NB4 (cell line): ENCODE data around the gene CAMK2N1.

Experiments used
- DNase-seq: peaks from one replicate; pipeline ENCODE4 v3.0.0; 2010; ENCODE audit warnings: low read depth
- H3K4me3 ChIP-seq: one replicate; pipeline ENCODE4 v1.5.1; 2011; ENCODE audit warnings: mild to moderate bottlenecking, low read depth, low read length, moderate library complexity
- MYC ChIP-seq: IDR thresholded peaks from 2 replicates; pipeline ENCODE4 v1.6.1; 2011; ENCODE audit warnings: low read depth, low read length
- POLR2A ChIP-seq: IDR thresholded peaks from 2 replicates; pipeline ENCODE4 v1.6.1; 2011; ENCODE audit warnings: mild to moderate bottlenecking; ENCODE audit not compliant: insufficient read length; ENCODE audit errors: extremely low read depth
- TF ChIP-seq, protein P1 (sequence below): IDR thresholded peaks from one replicate; pipeline ENCODE4 v1.5.1; 2012; ENCODE audit warnings: low read depth, low read length
- TF ChIP-seq, protein P2 (sequence below): IDR thresholded peaks from 2 replicates; pipeline ENCODE4 v1.6.1; 2011; ENCODE audit warnings: low read depth, low read length

The CAMK2N1 gene

GRCh38 chr1:20477348-20478056 is 8.5 kb downstream of the CAMK2N1 start:
- DNase-seq, result no peak
- H3K4me3 ChIP-seq, result no peak overlapping the region
- TF ChIP-seq MYC (no peak), POLR2A (no peak)
- TF ChIP-seq, protein P1, sequence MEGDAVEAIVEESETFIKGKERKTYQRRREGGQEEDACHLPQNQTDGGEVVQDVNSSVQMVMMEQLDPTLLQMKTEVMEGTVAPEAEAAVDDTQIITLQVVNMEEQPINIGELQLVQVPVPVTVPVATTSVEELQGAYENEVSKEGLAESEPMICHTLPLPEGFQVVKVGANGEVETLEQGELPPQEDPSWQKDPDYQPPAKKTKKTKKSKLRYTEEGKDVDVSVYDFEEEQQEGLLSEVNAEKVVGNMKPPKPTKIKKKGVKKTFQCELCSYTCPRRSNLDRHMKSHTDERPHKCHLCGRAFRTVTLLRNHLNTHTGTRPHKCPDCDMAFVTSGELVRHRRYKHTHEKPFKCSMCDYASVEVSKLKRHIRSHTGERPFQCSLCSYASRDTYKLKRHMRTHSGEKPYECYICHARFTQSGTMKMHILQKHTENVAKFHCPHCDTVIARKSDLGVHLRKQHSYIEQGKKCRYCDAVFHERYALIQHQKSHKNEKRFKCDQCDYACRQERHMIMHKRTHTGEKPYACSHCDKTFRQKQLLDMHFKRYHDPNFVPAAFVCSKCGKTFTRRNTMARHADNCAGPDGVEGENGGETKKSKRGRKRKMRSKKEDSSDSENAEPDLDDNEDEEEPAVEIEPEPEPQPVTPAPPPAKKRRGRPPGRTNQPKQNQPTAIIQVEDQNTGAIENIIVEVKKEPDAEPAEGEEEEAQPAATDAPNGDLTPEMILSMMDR, result no peak
- TF ChIP-seq, protein P2, sequence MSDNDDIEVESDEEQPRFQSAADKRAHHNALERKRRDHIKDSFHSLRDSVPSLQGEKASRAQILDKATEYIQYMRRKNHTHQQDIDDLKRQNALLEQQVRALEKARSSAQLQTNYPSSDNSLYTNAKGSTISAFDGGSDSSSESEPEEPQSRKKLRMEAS, result no peak

GRCh38 chr1:20476265-20477038 is 9.6 kb downstream of the CAMK2N1 start:
- DNase-seq, result no peak
- TF ChIP-seq POLR2A (no peak), MYC (no peak)
- TF ChIP-seq, protein P2, result no peak
- TF ChIP-seq, protein P1, result no peak
- H3K4me3 ChIP-seq, result no peak overlapping the region

DNA sequence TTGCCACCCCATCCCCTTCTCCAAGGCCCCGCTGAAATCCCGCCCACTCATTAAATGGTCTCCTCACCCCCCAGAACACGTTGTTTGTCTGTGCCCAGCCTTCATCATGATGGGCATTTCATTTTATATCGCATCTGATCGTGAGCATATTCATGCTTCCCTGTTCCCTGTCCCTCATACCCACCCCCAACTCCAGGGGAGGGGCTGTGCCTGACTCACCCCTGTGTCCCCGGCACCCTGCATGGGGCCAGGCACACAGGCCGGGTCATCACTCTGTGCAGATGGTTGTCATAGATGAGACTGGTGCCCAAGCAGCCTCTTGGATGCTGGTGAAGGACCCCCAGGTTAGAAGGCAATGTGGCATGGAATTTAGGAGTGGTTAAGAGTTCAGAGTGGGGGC is 11.0 kb downstream of the CAMK2N1 start:
- TF ChIP-seq MYC (no peak), POLR2A (no peak)
- TF ChIP-seq, protein P2, result no peak
- TF ChIP-seq, protein P1, result no peak
- H3K4me3 ChIP-seq, result no peak overlapping the region
- no peak for DNase-seq

- H3K4me3 ChIP-seq, result no peak overlapping the region
- TF ChIP-seq MYC, result no peak
- TF ChIP-seq, protein P1, result no peak
- TF ChIP-seq, protein P2, result no peak
- no peak for TF ChIP-seq POLR2A
- DNase-seq, result no peak
Observed at GRCh38 chr1:20474333-20474975, 11.6 kb downstream of the CAMK2N1 start.

DNA sequence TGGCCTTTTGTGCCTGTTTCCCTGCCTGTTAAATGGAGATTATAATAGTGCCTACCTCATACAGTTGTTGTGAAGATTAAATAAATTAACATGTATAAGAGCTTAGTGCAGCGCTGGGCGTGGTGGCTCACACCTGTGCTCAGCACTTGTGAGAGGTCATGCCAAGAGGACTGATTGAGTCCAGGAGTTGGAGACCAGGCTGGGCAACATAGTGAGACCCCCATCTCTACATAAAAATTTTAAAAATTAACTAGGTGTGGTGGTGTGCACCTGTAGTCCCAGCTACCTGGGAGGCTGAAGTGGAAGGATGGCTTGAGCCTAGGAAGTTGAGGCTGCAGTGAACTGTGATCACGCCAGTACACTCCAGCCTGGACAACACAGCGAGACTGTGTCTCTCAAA is 12.1 kb downstream of the CAMK2N1 start:
- no peak for DNase-seq
- TF ChIP-seq MYC, result no peak
- TF ChIP-seq, protein P2, result no peak
- TF ChIP-seq, protein P1, result no peak
- no peak for TF ChIP-seq POLR2A
- H3K4me3 ChIP-seq, result no peak overlapping the region
